Stimulated activated naive CD8-positive, alpha-beta T cell treated with anti-CD3 and anti-CD28 coated beads, Interleukin-15, Interleukin-2, amounts not matched to agents 100 ng/mL and 50 ng/mL, for 24 hours (primary cell): ENCODE results near the gene PDE6D.
A peak's percentile ranks its signal among the peaks of the same experiment; 100 is the strongest.
"Not testable (repeated sequence)": the region's sequence is repeated elsewhere in the genome, so short reads cannot be mapped to it uniquely, and the experiment has no call there.

Experiments
- H3K27ac Mint-ChIP-seq: one replicate; pipeline ENCODE4 v1.8.0; 2021; ENCODE audit warnings: mild to moderate bottlenecking, mixed read lengths
- H3K27me3 Mint-ChIP-seq: one replicate; pipeline ENCODE4 v1.8.0; 2021; ENCODE audit warnings: mixed read lengths
- H3K36me3 Mint-ChIP-seq: one replicate; pipeline ENCODE4 v1.8.0; 2021; ENCODE audit warnings: low read depth, mixed read lengths
- H3K4me1 Mint-ChIP-seq: one replicate; pipeline ENCODE4 v1.8.0; 2021; ENCODE audit warnings: low read depth, mixed read lengths
- H3K4me3 Mint-ChIP-seq: one replicate; pipeline ENCODE4 v1.8.0; 2021; ENCODE audit warnings: mild to moderate bottlenecking, mixed read lengths
- H3K9me3 Mint-ChIP-seq: one replicate; pipeline ENCODE4 v1.8.0; 2021; ENCODE audit warnings: mixed read lengths

PDE6D gene

GRCh38 chr2:231786177-231786916 is 5.3 kb upstream of the PDE6D start, which contains the start of gene COPS7B:
TSS of gene COPS7B (plus strand) at chr2:231786445. CDS start at chr2:231788571, 2,126 bp downstream.
- H3K27me3 Mint-ChIP-seq, result no peaks in the 10 kb centered on the region
- H3K36me3 Mint-ChIP-seq, result peaks cover 25% of the 10 kb centered on the region

GRCh38 chr2:231785822-231786176 is 4.7 kb upstream of the PDE6D start:
- Mint-ChIP-seq H3K36me3 (peaks cover 20% of the 10 kb centered on the region), H3K4me1 (peaks cover 73% of the 10 kb centered on the region), H3K4me3 (peak overlapping the region; percentile 93), H3K9me3 (no peaks in the 10 kb centered on the region), H3K27me3 (no peaks in the 10 kb centered on the region), H3K27ac (peak overlapping the region; percentile 86)

More at GRCh38 chr2:231786177-231786916, 5.3 kb upstream of the PDE6D start, which contains the start of gene COPS7B:
- H3K4me3 Mint-ChIP-seq, result peak within 1 kb of the TSS; percentile 93
- peak within 1 kb of the TSS; percentile 86 for H3K27ac Mint-ChIP-seq
- peaks cover 75% of the 10 kb centered on the region for H3K4me1 Mint-ChIP-seq
- no peaks in the 10 kb centered on the region for H3K9me3 Mint-ChIP-seq

- Mint-ChIP-seq H3K4me3 (peak overlapping the region; percentile 93), H3K4me1 (peaks cover 73% of the 10 kb centered on the region), H3K27ac (peak overlapping the region; percentile 86)
Measured at GRCh38 chr2:231785413-231785812, 4.3 kb upstream of the PDE6D start.

GRCh38 chr2:231781798-231782726 is 980 bp upstream of the PDE6D start:
- Mint-ChIP-seq H3K9me3 (no peaks in the 10 kb centered on the region), H3K36me3 (peaks cover 5% of the 10 kb centered on the region), H3K27ac (peak overlapping the region; percentile 96), H3K4me3 (peak overlapping the region; percentile 92), H3K27me3 (no peaks in the 10 kb centered on the region), H3K4me1 (peaks cover 61% of the 10 kb centered on the region)

More at GRCh38 chr2:231785413-231785812, 4.3 kb upstream of the PDE6D start:
- Mint-ChIP-seq H3K36me3 (peaks cover 20% of the 10 kb centered on the region), H3K9me3 (no peaks in the 10 kb centered on the region), H3K27me3 (no peaks in the 10 kb centered on the region)

GRCh38 chr2:231780123-231780908 is 766 bp downstream of the PDE6D start:
- H3K4me1 Mint-ChIP-seq, result peaks cover 49% of the 10 kb centered on the region
- H3K27ac Mint-ChIP-seq, result peak overlapping the region; percentile 96
- no peaks in the 10 kb centered on the region for H3K9me3 Mint-ChIP-seq
- H3K27me3 Mint-ChIP-seq, result no peaks in the 10 kb centered on the region
- peaks cover 5% of the 10 kb centered on the region for H3K36me3 Mint-ChIP-seq
- peak overlapping the region; percentile 92 for H3K4me3 Mint-ChIP-seq

- H3K27me3 Mint-ChIP-seq, result no peaks in the 10 kb centered on the region
- H3K9me3 Mint-ChIP-seq, result no peaks in the 10 kb centered on the region
- no peak overlapping the region for H3K27ac Mint-ChIP-seq
- H3K4me3 Mint-ChIP-seq, result no peak overlapping the region
- no peaks in the 10 kb centered on the region for H3K36me3 Mint-ChIP-seq
- peaks cover 24% of the 10 kb centered on the region for H3K4me1 Mint-ChIP-seq
Measured at GRCh38 chr2:231769170-231770136, 11.6 kb downstream of the PDE6D start.

GRCh38 chr2:231765496-231765929 is 15.6 kb downstream of the PDE6D start:
- Mint-ChIP-seq H3K4me3 (no peak overlapping the region), H3K27ac (no peak overlapping the region), H3K27me3 (no peaks in the 10 kb centered on the region), H3K36me3 (no peaks in the 10 kb centered on the region), H3K4me1 (peaks cover 24% of the 10 kb centered on the region), H3K9me3 (no peaks in the 10 kb centered on the region)

- H3K4me1 Mint-ChIP-seq, result peaks cover 20% of the 10 kb centered on the region
- H3K9me3 Mint-ChIP-seq, result no peaks in the 10 kb centered on the region
- no peak overlapping the region for H3K27ac Mint-ChIP-seq
- H3K4me3 Mint-ChIP-seq, result no peak overlapping the region
- no peaks in the 10 kb centered on the region for H3K27me3 Mint-ChIP-seq
- H3K36me3 Mint-ChIP-seq, result no peaks in the 10 kb centered on the region
Measured at GRCh38 chr2:231764760-231765159, 16.3 kb downstream of the PDE6D start.

- no peaks in the 10 kb centered on the region for H3K27me3 Mint-ChIP-seq
- H3K4me3 Mint-ChIP-seq, result no peak overlapping the region
- no peaks in the 10 kb centered on the region for H3K9me3 Mint-ChIP-seq
- H3K36me3 Mint-ChIP-seq, result no peaks in the 10 kb centered on the region
- peaks cover 14% of the 10 kb centered on the region for H3K4me1 Mint-ChIP-seq
- no peak overlapping the region for H3K27ac Mint-ChIP-seq
Measured at GRCh38 chr2:231764124-231764523, 17.0 kb downstream of the PDE6D start.

GRCh38 chr2:231761735-231762134 is 19.3 kb downstream of the PDE6D start:
- no peak overlapping the region for H3K4me3 Mint-ChIP-seq
- no peaks in the 10 kb centered on the region for H3K9me3 Mint-ChIP-seq
- H3K36me3 Mint-ChIP-seq, result no peaks in the 10 kb centered on the region
- peaks cover 14% of the 10 kb centered on the region for H3K4me1 Mint-ChIP-seq
- H3K27ac Mint-ChIP-seq, result no peak overlapping the region
- no peaks in the 10 kb centered on the region for H3K27me3 Mint-ChIP-seq

GRCh38 chr2:231752061-231752460 is 29.0 kb downstream of the PDE6D start:
- Mint-ChIP-seq H3K4me3 (no peak overlapping the region), H3K27ac (no peak overlapping the region), H3K27me3 (no peaks in the 10 kb centered on the region), H3K9me3 (no peaks in the 10 kb centered on the region), H3K36me3 (peaks cover 4% of the 10 kb centered on the region), H3K4me1 (no peaks in the 10 kb centered on the region)

GRCh38 chr2:231751042-231751815 is 29.9 kb downstream of the PDE6D start:
- Mint-ChIP-seq H3K4me1 (no peaks in the 10 kb centered on the region), H3K27me3 (no peaks in the 10 kb centered on the region), H3K27ac (no peak overlapping the region), H3K9me3 (no peaks in the 10 kb centered on the region), H3K36me3 (peaks cover 4% of the 10 kb centered on the region), H3K4me3 (no peak overlapping the region)

- not testable (repeated sequence) for H3K36me3 Mint-ChIP-seq, H3K27ac Mint-ChIP-seq, H3K4me1 Mint-ChIP-seq, H3K9me3 Mint-ChIP-seq, H3K27me3 Mint-ChIP-seq, H3K4me3 Mint-ChIP-seq
Measured at GRCh38 chr2:231749016-231749415, 32.1 kb downstream of the PDE6D start.
